Stimulated activated CD4-positive, alpha-beta T cell treated with anti-CD3 and anti-CD28 coated beads, Interleukin-15, amount 100 ng/mL, for 1 hour (primary cell): ENCODE results near the gene HDAC9.

Source experiments
- DNase-seq, 2 donors: peaks; one replicate each; pipeline ENCODE4 v3.0.0-alpha.2; 2020; ENCODE audit warnings: low read depth in 1 of 2, low spot score in 1 of 2

Gene HDAC9

DNA sequence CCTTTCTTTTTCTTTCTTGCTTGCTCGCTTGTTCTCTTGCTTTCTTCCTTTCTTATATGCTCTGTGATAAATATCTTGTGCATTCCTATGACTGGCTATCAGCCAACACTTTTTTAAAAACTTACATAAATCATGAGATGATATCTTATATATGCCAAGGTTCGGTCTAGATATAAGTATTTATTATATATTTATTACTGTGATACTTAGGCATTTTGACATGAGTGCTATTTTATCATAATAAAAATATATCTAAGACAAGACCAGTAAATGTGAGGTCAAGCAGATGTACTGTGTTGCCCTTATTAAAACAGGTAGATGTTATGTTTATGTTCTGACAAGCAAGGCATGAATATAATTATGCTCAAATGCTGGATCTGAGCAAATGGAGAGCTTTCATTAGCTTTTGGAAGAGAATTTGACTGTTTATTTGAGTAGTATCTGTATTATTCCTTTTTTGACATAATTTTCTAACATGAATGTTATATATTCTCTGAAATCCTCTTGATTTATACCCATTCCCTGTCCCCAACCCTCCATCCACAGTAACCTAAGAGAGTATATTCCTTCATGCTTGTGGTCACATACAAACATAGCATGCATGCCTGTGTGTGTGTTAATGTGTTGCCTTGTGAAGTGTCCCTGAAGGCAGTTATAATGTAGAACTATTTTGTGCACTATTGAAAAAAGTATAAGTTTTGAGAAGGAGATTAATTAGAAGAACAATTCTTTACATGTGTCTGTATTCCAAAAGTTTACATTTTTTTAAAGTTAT lies 158.0 kb downstream of the HDAC9 start:
- no peak for DNase-seq

DNA sequence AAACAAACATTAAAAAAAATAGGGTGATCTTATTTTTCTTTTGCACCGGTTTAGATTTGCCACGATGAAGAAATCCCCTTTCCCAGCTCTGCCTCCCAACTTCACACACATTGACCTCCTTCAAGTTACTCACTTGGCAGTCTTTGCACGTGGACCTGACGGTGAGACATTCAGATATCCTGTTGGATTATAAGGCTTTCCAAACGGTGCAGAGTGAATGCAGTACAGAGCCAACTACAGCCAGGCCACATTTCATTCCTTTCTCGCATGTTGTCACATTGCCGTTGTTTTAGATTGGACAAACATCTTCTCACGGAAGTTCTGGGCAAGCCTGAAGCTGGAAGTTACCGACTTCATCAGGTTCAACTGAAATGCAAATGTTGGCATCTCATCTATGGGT lies 159.2 kb downstream of the HDAC9 start:
- no peak for DNase-seq

DNA sequence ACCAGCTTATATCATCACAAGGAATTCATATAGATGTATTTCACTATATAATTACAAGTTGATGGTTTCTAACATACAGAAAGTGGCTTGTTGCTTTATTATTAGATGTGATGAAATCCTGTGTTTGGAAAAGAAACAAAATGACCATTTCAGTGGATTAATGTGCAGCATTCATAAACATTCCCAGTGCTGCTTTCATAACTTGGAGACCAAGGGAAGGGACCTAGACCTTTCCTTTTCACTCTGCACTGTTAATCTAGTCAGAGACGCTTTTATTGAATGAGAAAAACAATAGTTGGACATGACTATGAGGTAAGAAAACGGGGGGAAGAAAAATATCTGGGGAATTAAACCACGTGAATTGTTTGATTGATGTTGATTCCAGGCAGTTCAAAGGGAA lies 160.0 kb downstream of the HDAC9 start:
- DNase-seq: no peak

GRCh38 chr7:18655912-18656311 lies 160.4 kb downstream of the HDAC9 start:
- no peak for DNase-seq

GRCh38 chr7:18656362-18656761 lies 160.8 kb downstream of the HDAC9 start:
- no peak for DNase-seq

GRCh38 chr7:18659746-18660145 lies 164.2 kb downstream of the HDAC9 start:
- no peak for DNase-seq

DNA sequence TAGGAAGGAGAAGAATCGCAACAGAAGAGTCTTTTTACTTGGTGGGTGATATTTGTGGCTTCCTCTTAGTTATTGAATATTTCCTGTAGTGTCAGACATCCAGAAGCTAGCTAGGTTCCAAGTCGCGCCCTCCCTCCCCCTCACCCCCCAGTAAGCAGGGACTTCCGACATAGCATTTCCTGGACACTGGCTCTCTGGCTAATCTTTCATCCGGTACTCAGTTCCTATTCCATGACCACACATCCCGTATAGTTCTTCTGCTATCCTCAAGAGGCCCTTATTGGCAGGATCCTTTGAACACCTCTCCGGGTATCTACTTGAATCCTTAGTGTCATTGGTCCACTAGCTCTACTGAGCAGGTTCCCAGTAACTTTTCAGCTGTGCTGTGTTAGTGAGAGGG lies 167.8 kb downstream of the HDAC9 start:
- DNase-seq: no peak

DNA sequence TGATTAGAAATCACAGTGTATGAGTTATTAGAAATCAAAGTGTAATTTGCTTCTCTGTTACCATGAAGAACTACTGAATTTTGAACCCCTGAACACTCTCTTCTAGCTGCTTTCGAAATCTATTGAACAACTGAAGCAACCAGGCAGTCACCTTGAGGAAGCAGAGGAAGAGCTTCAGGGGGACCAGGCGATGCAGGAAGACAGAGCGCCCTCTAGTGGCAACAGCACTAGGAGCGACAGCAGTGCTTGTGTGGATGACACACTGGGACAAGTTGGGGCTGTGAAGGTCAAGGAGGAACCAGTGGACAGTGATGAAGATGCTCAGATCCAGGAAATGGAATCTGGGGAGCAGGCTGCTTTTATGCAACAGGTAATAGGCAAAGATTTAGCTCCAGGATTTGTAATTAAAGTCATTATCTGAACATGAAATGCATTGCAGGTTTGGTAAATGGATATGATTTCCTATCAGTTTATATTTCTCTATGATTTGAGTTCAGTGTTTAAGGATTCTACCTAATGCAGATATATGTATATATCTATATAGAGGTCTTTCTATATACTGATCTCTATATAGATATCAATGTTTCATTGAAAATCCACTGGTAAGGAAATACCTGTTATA lies 170.7 kb downstream of the HDAC9 start:
- peak in 1 of 2 donors; percentile 6 for DNase-seq

DNA sequence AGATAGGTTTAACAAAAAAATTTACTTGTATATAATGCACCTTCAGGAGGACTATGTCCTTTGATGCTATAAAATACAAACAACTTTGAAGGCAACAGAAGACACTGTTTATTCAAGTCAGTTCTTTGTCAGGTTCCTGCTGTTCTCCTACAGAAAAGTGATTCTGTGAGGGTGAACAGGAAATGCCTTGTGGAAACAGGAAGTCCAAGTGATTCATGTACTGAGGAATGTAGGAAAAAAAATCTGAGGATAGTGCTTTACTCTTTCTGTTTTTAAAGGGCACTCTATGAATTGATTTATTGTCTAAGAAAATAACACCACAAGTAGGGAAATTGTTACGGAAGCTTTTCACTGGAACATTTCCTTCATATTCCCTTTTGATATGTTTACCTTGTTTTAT lies 171.9 kb downstream of the HDAC9 start:
- no peak for DNase-seq

DNA sequence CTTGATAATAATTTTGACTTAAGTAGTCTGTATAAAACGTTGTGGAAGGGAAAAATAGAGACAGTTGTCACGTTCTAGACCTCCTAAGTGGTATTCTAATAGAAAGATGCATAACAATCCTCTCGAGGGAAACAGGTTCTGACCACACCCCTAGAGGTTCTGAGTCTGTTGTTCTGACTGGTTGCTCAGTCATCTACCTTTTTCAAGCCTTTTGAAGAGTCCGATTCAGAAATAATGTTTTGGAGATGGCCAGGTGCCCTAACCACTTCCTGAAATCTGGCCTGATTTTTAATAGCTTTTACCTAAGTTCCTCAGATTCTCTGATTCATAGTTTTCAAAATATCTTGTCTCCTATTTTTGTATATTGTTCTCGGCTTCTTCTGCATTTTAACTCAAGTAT lies 175.6 kb downstream of the HDAC9 start:
- DNase-seq: no peak

DNA sequence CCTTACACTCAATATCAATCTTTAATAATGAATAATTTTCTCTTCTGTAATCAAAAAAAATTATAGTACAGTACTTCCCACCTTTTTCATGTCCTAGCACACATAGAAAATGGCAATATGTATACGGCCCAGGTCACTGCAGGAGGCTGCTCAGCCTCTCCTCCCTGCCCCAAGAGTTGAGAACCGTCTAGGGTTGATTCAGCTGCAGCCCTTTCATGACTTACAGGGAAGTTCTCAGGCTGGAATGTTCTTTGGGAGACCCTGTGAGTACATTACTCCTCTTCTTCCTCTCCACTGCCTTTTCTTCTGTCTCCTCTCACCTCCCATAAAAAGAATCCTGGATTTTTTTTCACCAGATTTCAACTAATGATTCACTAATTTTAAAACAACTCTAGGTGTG lies 180.0 kb downstream of the HDAC9 start:
- no peak for DNase-seq

DNA sequence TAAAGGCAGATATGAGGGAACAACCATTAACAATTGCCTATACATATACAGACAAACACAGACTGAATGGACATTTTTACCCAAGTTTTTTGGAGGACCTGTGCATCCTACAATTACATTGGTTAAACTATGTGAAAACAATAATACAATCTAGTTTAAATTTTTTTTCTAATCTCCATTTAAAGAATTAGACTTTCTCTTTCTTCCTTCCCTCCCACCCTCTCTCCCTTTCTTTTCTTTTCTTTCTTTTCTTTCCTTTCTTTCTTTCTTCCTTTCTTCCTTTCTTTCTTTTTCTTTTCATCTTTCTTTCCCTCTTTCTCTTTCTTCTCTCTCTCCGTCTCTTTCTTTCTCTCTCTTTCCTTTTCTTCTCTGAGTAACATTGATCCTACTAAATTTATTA lies 183.7 kb downstream of the HDAC9 start:
- DNase-seq: no peak

- no peak for DNase-seq
Measured at GRCh38 chr7:18680576-18680975, 185.0 kb downstream of the HDAC9 start.

GRCh38 chr7:18684916-18685315 lies 189.4 kb downstream of the HDAC9 start:
- DNase-seq: no peak

DNA sequence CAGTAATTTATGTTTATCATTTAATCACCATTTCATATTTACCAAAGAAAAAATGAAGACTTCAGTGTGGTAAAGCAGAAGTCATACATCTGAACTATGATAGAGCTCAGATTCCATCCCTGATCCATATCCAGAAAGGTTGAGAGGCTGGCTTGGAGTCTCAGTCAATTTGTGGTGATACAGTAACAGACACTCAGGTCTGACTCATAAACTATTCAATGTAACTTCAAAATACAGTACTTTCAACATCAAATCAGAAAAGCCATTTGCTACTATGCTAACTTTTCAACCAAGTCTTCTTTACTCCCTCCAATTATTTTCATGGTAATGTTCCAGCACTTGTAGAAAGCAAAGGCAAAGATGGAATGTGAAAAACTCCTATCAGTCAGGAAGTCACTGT lies 190.4 kb downstream of the HDAC9 start:
- DNase-seq: no peak

DNA sequence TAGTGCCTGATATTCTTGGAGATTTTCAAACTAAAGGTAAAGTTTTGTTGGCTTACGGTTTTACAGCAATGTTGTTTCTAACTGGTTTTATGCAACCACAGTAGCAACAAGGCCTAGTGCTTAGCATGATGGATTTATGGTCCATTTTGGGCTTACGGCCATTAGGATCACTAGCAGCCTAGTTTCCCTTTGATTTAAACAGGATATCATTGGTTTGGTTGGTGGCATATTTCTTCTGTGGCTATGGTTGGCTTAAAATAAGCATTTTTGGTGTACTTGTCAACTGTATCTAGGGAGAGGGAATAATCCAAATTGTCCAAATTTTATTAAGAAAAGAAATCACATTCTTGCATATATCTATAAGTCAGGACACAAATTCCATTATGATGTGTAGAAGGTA lies 194.0 kb downstream of the HDAC9 start:
- DNase-seq: no peak

GRCh38 chr7:18693406-18693805 lies 197.9 kb downstream of the HDAC9 start:
- DNase-seq: no peak

DNA sequence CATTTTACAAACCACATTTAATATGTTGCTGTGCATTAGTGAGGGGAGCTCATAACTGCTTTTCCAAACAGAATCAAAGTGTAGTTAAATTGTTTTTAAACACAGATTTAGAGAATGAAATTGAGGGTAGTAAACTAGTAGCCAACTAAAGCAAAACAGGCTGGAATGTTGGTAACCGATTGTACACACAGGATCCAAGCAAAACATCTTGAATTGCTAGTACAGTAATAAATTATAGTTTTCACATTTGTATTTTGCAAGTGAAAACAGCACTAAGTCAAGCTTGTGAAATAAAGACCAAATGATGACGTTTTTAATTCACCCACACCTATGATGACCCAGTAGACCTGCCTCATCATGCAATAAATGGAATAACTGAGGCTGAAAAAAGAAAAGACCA lies 198.3 kb downstream of the HDAC9 start:
- no peak for DNase-seq

DNA sequence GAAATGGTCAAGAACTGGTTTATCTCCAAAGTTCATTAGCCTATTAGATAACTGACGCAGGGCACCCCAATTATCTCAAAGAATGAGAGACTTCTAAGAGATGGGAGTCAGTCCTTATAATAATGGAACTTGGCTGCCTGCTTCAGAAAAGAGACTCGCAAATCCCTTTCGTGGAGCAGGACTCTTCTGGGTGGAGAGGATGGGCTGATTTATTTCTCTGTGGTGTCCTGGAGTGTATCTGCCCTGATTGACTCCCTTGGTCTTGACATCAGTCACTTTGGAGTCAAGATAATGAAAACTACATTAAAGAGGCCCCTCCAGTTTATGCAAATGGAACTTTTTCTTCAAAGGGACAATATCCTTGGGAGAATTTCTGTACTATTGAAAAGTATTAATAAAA lies 198.9 kb downstream of the HDAC9 start:
- no peak for DNase-seq

DNA sequence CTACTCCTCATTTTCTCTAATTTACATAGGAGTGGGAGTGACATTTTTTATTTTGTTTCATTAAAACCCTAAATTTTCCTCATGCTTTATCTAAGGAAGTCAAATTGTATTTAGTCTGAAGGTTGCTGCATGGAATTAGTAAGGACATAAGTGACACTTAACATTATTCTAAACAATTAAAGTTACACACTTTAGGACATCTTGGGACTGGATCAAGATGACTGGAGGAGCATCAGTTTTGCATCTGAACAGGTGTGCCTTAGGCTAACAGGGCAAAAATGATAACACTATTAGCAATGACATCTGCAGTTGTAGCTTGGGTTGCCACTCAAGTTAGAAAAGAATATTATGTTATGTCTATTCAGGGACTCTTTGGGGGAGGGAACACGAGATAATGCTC lies 199.4 kb downstream of the HDAC9 start:
- DNase-seq: no peak

GRCh38 chr7:18698258-18698734 lies 202.7 kb downstream of the HDAC9 start:
- no peak for DNase-seq

DNA sequence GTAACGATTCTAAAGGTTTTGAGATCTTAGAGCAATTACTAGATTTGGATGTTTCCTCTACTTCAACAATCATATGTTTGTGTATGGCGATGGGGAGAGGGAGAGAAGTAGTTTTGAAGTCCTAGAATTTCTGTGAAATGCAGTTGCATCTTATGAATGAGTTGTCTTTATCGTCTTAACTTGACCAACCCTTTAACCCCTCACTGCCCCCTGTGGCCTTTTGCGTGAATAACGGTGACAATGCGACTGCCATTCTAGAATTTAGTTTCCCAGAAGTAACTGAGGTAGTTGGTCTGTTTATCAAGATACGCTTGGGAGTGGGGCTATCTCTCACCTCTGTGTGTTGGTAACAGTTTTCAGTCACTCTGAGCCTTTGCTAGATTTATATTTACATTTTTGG lies 204.6 kb downstream of the HDAC9 start:
- no peak for DNase-seq
